Tibial nerve (tissue), 3 donors: ENCODE data around the gene B3GNT9.

Experiments used
- POLR2A ChIP-seq, 2 donors: fragments of 450-650 bp; IDR thresholded peaks; one replicate each; pipeline ENCODE4 v1.6.1; 2017; ENCODE audit warnings: antibody characterized with exemption in 2 of 2, mild to moderate bottlenecking in 2 of 2, moderate library complexity in 2 of 2
- TF ChIP-seq, protein P1 (sequence below), 5 experiments: fragments of 200-600 bp in 3 of 5; fragments of 450-650 bp in 2 of 5; sonication (generic) in 3 of 5; IDR thresholded peaks; one replicate each; pipeline ENCODE4 v1.5.1; 2016 to 2019; ENCODE audit warnings: antibody characterized with exemption in 5 of 5, mild to moderate bottlenecking in 3 of 5, moderate library complexity in 2 of 5

DNA sequence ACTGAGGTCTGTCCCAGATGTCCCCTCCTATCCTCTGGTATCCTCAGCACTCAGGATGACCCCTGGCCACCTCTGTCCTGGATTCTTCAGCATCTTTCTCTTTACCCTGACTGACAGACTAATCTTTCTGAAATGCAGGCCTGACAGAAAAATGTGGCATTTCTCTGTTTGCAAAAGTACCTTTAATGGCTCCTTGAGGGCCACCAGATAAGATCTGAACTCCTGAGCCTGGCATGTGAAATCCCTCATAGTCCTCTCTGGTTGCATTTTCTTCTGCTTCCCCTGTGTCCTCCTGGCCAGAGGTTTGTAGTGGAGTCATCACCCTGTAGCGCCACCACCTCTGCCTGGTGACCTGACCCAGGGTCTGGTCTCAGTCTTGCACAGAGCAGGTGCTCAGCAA, 46.1 kb upstream of the B3GNT9 start:
- TF ChIP-seq POLR2A (IDR thresholded peaks at IDR 0.05): no peak
- TF ChIP-seq, protein P1, sequence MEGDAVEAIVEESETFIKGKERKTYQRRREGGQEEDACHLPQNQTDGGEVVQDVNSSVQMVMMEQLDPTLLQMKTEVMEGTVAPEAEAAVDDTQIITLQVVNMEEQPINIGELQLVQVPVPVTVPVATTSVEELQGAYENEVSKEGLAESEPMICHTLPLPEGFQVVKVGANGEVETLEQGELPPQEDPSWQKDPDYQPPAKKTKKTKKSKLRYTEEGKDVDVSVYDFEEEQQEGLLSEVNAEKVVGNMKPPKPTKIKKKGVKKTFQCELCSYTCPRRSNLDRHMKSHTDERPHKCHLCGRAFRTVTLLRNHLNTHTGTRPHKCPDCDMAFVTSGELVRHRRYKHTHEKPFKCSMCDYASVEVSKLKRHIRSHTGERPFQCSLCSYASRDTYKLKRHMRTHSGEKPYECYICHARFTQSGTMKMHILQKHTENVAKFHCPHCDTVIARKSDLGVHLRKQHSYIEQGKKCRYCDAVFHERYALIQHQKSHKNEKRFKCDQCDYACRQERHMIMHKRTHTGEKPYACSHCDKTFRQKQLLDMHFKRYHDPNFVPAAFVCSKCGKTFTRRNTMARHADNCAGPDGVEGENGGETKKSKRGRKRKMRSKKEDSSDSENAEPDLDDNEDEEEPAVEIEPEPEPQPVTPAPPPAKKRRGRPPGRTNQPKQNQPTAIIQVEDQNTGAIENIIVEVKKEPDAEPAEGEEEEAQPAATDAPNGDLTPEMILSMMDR (IDR thresholded peaks at IDR 0.05): no peak
